Measurements from ENCODE around the gene SMIM36. TPM values are rescaled to one million over a fixed set of nuclear protein-coding genes. Genes with fewer than 3 reads are reported as not detected.
"Not testable (repeated sequence)": the region's sequence is repeated elsewhere in the genome, so short reads cannot be mapped to it uniquely, and the experiment has no call there.

The SMIM36 gene
- total RNA-seq, 1 experiment from 2014 or later: not detected

GRCh38 chr17:55435408-55435807 is 75.8 kb downstream of the SMIM36 start:
- no peak for DNase-seq (ENCODE audit: low spot score)

- no peak for DNase-seq (ENCODE audit: low spot score)
Observed at GRCh38 chr17:55434721-55435120, 76.5 kb downstream of the SMIM36 start.

- DNase-seq (ENCODE audit: low spot score): peak; percentile 83
Observed at GRCh38 chr17:55433629-55434422, 77.4 kb downstream of the SMIM36 start.

GRCh38 chr17:55433029-55433628 is 78.1 kb downstream of the SMIM36 start:
- DNase-seq (ENCODE audit: low spot score): no peak

GRCh38 chr17:55432358-55433028 is 78.8 kb downstream of the SMIM36 start:
- DNase-seq (ENCODE audit: low spot score): peak; percentile 52

- not testable (repeated sequence) for DNase-seq (ENCODE audit: low spot score)
Observed at GRCh38 chr17:55431914-55432313, 79.3 kb downstream of the SMIM36 start.

- no peak for DNase-seq (ENCODE audit: low spot score)
Observed at GRCh38 chr17:55430541-55431288, 80.5 kb downstream of the SMIM36 start.

- no peak for DNase-seq (ENCODE audit: low spot score)
Observed at GRCh38 chr17:55427587-55427882, 83.7 kb downstream of the SMIM36 start.

GRCh38 chr17:55426851-55427586 is 84.2 kb downstream of the SMIM36 start:
- no peak for DNase-seq (ENCODE audit: low spot score)

GRCh38 chr17:55424893-55425540 is 86.2 kb downstream of the SMIM36 start:
- DNase-seq (ENCODE audit: low spot score): no peak

GRCh38 chr17:55423535-55423934 is 87.7 kb downstream of the SMIM36 start:
- DNase-seq (ENCODE audit: low spot score): no peak

- DNase-seq (ENCODE audit: low spot score): not testable (repeated sequence)
Observed at GRCh38 chr17:55422828-55423164, 88.5 kb downstream of the SMIM36 start.

- peak; percentile 9 for DNase-seq (ENCODE audit: low spot score)
Observed at GRCh38 chr17:55421179-55421934, 89.9 kb downstream of the SMIM36 start, which contains the start of gene MMD. MMD (minus strand) TSS chr17:55421835; CDS start chr17:55421695, 140 bp downstream.

GRCh38 chr17:55420776-55421178 is 90.5 kb downstream of the SMIM36 start:
- DNase-seq (ENCODE audit: low spot score): no peak

GRCh38 chr17:55420067-55420775 is 91.0 kb downstream of the SMIM36 start:
- DNase-seq (ENCODE audit: low spot score): no peak

- no peak for DNase-seq (ENCODE audit: low spot score)
Observed at GRCh38 chr17:55418369-55419268, 92.6 kb downstream of the SMIM36 start.

GRCh38 chr17:55417411-55418268 is 93.6 kb downstream of the SMIM36 start:
- DNase-seq (ENCODE audit: low spot score): no peak
